GM21423 (cell line): ENCODE measurements around the gene FGD1.

Experiments
- ATAC-seq: cut with Tn5 transposase; IDR thresholded peaks from one replicate; pipeline ENCODE4 v1.9.1; 2021; ENCODE audit warnings: mild to moderate bottlenecking, moderate library complexity; ENCODE audit not compliant: unreplicated experiment

FGD1 gene

GRCh38 chrX:54407266-54407665 lies 88.8 kb downstream of the FGD1 start:
- ATAC-seq = no peak

GRCh38 chrX:54397113-54397512 lies 98.9 kb downstream of the FGD1 start:
- no peak for ATAC-seq
